HFFc6 (cell line): ENCODE data around the gene MCOLN1. TPM values are rescaled to one million over a fixed set of nuclear protein-coding genes. Genes with fewer than 3 reads are reported as not detected.
"Not testable (repeated sequence)": the region's sequence is repeated elsewhere in the genome, so short reads cannot be mapped to it uniquely, and the experiment has no call there.

Experiments used
- DNase-seq: peaks from one replicate; pipeline ENCODE4 v3.0.0-alpha.2; 2018
- H3K27ac Mint-ChIP-seq: 2 replicates; pipeline ENCODE4 v1.8.0; 2020; ENCODE audit warnings: mild to moderate bottlenecking, mixed read lengths
- H3K27me3 Mint-ChIP-seq: 2 replicates; pipeline ENCODE4 v1.8.0; 2021; ENCODE audit warnings: mild to moderate bottlenecking, moderate library complexity, mixed read lengths; ENCODE audit not compliant: insufficient read depth
- H3K36me3 Mint-ChIP-seq: 2 replicates; pipeline ENCODE4 v1.8.0; 2021; ENCODE audit warnings: low read depth, mixed read lengths
- H3K4me1 Mint-ChIP-seq: 2 replicates; pipeline ENCODE4 v1.8.0; 2020; ENCODE audit warnings: low read depth, mixed read lengths
- H3K4me3 Mint-ChIP-seq: 2 replicates; pipeline ENCODE4 v1.8.0; 2020; ENCODE audit warnings: mild to moderate bottlenecking, moderate library complexity, mixed read lengths
- H3K9me3 Mint-ChIP-seq: 2 replicates; pipeline ENCODE4 v1.8.0; 2020; ENCODE audit warnings: mild to moderate bottlenecking, mixed read lengths
- total RNA-seq, 6 experiments: library from RNA; stranded (reverse); fragmentation: NEBNext Ultra II Directional; extraction: Animal tissue kit (Norgen Biotek cat#: 25700); gene quantifications; 2 replicates in 1 of 6; 3 replicates in 5 of 6; pipeline ENCODE4 v1.2.3, GENCODE V29; 2021
- TF ChIP-seq, protein P1 (sequence below): fragments of 200-600 bp; sonication (generic); IDR thresholded peaks from 2 replicates; pipeline ENCODE4 v1.5.0; 2021; ENCODE audit warnings: antibody characterized with exemption, mild to moderate bottlenecking

MCOLN1 gene
- total RNA-seq, 6 experiments from 2014 or later, result 18.2 to 28.7 (median 21.3) TPM

DNA sequence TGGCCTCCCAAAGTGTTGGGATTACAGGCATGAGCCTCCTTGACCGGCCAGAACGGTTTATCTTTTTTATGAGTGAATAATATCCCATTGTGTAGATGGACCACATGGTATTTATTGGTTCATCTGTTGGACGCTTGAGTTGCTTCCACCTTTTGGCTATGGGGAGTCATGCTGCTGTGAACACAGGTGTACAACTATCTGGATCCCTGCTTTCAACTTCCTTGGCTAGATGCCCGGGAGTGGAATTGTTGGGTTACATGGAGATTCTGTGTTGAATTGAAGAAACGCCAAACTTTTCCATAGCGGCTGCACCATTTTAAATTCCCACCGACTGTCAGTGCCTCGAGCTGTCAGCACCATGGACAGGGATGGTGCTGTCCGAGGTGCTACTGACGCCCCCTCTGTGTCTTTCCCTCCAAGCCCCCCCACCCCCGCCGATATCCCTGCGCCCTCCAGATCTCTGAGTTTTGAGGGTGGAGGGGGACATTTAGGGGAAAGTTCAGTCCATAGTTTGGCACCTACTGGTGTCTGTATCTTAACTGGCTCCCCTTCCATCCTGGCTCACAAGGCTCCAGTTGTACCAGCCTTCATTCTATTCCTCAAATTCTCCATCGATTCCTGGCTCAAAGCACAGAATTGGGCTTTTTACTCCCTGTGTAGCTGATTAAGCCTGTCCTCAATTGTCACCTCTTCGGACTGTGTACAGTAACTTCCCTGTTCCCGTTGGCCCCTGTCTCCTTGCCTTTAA lies 40.4 kb downstream of the MCOLN1 start:
- H3K27me3 Mint-ChIP-seq, result peaks cover 5% of the 10 kb centered on the region; the same call in 1 of the 2 replicates
- H3K27ac Mint-ChIP-seq, result no peak overlapping the region
- H3K4me3 Mint-ChIP-seq, result no peak overlapping the region
- TF ChIP-seq, protein P1, sequence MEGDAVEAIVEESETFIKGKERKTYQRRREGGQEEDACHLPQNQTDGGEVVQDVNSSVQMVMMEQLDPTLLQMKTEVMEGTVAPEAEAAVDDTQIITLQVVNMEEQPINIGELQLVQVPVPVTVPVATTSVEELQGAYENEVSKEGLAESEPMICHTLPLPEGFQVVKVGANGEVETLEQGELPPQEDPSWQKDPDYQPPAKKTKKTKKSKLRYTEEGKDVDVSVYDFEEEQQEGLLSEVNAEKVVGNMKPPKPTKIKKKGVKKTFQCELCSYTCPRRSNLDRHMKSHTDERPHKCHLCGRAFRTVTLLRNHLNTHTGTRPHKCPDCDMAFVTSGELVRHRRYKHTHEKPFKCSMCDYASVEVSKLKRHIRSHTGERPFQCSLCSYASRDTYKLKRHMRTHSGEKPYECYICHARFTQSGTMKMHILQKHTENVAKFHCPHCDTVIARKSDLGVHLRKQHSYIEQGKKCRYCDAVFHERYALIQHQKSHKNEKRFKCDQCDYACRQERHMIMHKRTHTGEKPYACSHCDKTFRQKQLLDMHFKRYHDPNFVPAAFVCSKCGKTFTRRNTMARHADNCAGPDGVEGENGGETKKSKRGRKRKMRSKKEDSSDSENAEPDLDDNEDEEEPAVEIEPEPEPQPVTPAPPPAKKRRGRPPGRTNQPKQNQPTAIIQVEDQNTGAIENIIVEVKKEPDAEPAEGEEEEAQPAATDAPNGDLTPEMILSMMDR, result no peak
- H3K4me1 Mint-ChIP-seq, result no peaks in the 10 kb centered on the region
- H3K9me3 Mint-ChIP-seq, result no peaks in the 10 kb centered on the region
- H3K36me3 Mint-ChIP-seq, result peaks cover 33% of the 10 kb centered on the region
- DNase-seq, result no peak

DNA sequence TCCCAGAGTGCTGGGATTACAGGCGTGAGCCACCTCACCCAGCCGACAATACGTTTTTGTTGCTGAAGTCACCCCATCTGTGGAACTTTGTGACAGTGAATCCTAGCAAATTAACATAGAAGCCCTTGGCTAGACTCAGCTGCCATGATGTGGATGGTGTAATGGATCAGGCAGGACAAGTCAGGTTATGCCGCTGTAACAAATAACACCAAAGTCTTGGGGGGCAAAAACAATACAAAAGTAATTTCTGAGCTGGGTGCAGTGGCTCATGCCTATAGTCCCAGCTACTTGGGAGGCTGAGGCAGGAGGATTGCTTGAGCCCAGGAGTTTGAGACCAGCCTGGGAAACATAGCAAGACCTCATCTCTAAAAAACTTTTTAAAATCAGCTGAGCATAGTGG lies 42.4 kb downstream of the MCOLN1 start:
- Mint-ChIP-seq H3K4me3 (no peak overlapping the region), H3K36me3 (peaks cover 17% of the 10 kb centered on the region), H3K9me3 (no peaks in the 10 kb centered on the region), H3K27ac (no peak overlapping the region), H3K27me3 (peaks cover 5% of the 10 kb centered on the region; the same call in 1 of the 2 replicates), H3K4me1 (no peaks in the 10 kb centered on the region)
- TF ChIP-seq, protein P1, result no peak
- no peak for DNase-seq

DNA sequence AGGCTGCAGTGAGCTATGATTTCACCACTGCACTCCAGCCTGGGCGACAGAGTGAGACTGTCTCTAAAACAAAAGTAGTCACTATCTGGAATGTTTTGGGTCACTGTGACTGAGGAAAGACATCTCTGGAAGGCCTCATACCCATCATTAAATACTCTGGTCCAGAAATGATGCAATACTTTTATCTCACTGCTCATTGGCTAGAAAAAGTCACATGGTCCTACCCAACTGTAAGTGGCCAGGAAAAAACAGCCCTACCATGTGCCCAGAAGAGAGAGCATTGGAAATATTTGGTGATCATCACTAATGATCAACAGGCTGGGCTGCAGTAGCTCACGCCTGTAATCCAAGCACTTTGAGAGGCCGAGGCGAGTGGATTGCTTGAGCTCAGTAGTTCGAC lies 42.9 kb downstream of the MCOLN1 start:
- peaks cover 5% of the 10 kb centered on the region; the same call in 1 of the 2 replicates for H3K27me3 Mint-ChIP-seq
- peaks cover 14% of the 10 kb centered on the region for H3K36me3 Mint-ChIP-seq
- no peaks in the 10 kb centered on the region for H3K4me1 Mint-ChIP-seq
- DNase-seq, result no peak
- TF ChIP-seq, protein P1, result no peak
- no peak overlapping the region for H3K27ac Mint-ChIP-seq
- no peak overlapping the region for H3K4me3 Mint-ChIP-seq
- no peaks in the 10 kb centered on the region for H3K9me3 Mint-ChIP-seq

DNA sequence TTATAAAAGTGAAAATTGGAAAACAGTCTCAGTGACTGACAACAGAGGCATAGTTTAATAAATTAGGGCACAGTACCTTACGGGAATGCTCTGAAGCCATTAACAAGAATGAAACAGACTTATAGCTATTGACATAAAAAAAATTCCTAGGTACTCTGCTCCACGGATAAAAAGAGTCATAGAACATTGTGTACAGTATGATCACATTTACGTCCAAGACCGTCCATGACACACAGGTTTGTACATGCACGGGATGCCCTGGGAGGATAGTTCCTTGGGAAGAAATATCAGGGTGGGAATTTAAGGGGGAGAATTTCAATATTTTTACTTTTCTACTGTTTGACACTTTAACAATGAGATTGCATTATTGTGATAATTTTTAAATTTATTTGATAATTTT lies 48.3 kb downstream of the MCOLN1 start:
- Mint-ChIP-seq H3K36me3 (no peaks in the 10 kb centered on the region), H3K27ac (no peak overlapping the region), H3K27me3 (peaks cover 4% of the 10 kb centered on the region; the same call in 1 of the 2 replicates), H3K4me3 (no peak overlapping the region), H3K9me3 (no peaks in the 10 kb centered on the region), H3K4me1 (no peaks in the 10 kb centered on the region)
- TF ChIP-seq, protein P1, result no peak
- DNase-seq, result no peak

DNA sequence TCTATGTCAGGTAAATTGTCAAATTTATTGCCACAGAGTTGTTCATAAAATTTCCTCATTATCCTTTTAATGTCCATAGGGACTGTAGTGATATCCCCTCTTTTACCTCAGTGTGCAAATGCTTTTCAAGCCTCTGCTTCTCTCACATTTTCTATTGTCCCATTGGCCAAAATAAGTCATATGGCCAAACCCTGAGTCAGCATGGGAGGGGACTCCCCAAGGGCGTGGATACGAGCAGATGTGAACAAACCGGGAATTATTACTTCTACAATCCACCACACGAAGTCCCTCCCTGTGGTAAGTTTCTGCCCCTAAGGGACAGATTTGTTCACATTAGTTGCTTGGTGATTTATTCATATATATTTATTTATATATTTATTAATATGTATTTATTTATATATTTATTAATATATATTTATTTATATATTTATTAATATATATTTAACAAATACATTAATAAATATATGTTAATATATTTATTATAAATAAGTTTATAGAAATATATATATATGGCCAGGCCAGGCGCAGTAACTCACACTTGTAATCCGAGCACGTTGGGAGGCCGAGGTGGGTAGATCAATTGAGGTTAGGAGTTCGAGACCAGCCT lies 53.1 kb downstream of the MCOLN1 start:
- no peak overlapping the region for H3K27ac Mint-ChIP-seq
- no peaks in the 10 kb centered on the region for H3K4me1 Mint-ChIP-seq
- no peak overlapping the region for H3K4me3 Mint-ChIP-seq
- no peak for DNase-seq
- no peaks in the 10 kb centered on the region for H3K36me3 Mint-ChIP-seq
- no peaks in the 10 kb centered on the region for H3K9me3 Mint-ChIP-seq
- H3K27me3 Mint-ChIP-seq, result peaks cover 9% of the 10 kb centered on the region; the same call in 1 of the 2 replicates
- TF ChIP-seq, protein P1, result no peak

DNA sequence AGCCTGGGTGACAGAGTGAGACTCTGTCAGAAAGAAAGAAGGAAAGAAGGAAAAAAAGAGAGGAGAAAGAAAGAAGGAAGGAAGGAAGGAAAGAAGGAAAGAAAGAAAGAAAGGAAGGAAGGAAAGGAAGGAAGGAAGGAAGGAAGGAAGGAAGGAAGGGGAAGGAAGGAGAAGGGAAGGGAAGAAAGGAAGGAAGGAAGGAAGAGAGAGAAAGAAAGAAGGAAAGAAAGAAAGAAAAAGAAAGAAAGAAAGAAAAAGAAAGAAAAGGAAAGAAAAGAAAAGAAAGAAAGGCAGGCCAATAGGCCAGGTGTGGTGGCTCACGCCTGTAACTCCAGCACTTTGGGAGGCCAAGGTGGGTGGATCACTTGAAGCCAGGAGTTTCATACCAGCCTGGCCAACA lies 55.0 kb downstream of the MCOLN1 start:
- H3K27ac Mint-ChIP-seq, H3K9me3 Mint-ChIP-seq: not testable (repeated sequence)
- peaks cover 12% of the 10 kb centered on the region for H3K27me3 Mint-ChIP-seq

More for the DNA sequence above, 55.0 kb downstream of the MCOLN1 start:
- not testable (repeated sequence) for DNase-seq, H3K36me3 Mint-ChIP-seq, H3K4me1 Mint-ChIP-seq, H3K4me3 Mint-ChIP-seq
